HL-60/S4 (cell line): Measurements from ENCODE around the gene DHRS3.
"Not testable (repeated sequence)": the region's sequence is repeated elsewhere in the genome, so short reads cannot be mapped to it uniquely, and the experiment has no call there.

Experiments used
- in situ Hi-C: fragments of 300-500 bp; cut with MboI; formaldehyde crosslinking; loops from 2 replicates; pipeline ENCODE4 v1.14.3; 2022; ENCODE audit warnings: low sequenced_read_pairs

Gene DHRS3

DNA sequence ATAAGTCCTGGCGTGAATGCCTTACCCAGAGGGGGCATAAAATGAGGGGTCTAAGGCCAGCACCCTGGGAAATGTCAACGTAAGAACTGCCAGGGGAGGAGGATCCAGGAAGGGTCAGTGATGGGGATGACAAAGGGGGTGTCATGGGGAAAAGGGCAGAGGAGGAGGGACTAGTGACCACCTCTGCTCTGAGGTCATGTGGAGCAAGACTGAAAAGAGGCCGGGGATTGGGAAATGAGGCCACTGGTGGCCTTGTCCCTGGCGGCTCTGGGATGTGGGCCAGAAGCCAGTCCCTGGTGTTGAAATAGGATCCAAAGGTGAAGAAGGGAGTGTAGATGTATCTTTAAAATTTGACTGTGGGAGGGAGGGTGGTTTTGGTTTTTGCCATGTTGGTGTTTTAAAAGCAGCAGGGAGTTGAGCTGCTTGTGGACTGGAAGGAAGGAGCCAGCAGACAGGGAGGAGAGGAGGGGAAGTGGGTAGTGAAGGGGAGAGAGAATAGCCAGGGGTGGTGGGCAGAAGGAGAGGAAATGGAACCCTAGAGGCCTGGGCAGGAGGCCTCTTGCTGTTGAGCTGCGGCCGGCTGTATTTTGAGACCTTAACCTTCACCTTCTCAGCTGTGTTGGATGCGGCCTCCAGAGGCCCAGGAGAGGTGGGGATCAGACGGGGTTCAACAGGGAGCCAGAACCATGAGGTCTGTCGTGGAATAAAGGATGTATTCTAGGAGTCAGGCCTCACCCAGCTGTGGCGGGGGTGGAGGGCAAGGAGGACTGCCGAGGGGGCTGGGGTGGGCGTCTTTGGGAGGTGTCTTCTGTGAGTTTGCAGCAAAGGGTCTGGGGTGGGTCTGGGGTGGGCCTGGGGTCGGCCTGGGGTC lies 92.5 kb downstream of the DHRS3 start:
- in situ Hi-C loops: no loop called here

DNA sequence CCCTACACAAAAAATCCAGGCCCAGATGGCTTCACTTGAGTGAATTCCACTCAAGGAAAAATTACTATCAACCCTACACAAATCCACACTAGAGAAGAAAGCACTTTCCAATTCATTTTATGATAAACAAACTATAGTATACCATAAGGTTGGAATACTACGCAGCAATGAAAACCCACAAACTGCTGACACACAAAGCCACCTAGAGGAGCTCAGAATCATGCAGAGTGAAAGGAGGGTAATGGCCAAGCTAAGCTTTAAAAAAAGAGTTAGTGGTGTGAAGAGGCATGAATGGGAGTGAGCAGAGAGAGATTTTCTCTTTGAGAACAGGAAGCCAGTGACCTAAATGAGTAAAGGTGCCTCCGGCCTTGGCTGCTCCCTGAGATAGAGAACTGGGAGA lies 93.7 kb downstream of the DHRS3 start:
- in situ Hi-C loops: no loop called here

DNA sequence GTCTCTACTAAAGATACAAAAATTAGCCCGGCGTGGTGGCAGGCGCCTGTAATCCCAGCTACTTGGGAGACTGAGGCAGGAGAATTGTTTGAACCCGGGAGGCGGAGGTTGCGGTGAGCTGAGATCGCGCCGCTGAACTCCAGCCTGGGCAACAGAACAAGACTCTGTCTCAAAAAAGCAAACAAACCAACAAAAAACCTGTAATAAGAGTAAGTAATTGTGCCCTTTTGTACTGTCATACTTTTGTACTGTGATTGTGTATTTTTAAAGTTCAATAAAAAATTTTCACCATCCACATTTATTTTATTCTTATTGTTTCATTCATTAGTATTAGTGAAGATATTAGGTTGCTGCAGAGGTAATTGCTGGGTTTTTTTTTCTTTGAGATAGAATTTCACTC lies 95.2 kb downstream of the DHRS3 start:
- in situ Hi-C loops: not testable (repeated sequence)

DNA sequence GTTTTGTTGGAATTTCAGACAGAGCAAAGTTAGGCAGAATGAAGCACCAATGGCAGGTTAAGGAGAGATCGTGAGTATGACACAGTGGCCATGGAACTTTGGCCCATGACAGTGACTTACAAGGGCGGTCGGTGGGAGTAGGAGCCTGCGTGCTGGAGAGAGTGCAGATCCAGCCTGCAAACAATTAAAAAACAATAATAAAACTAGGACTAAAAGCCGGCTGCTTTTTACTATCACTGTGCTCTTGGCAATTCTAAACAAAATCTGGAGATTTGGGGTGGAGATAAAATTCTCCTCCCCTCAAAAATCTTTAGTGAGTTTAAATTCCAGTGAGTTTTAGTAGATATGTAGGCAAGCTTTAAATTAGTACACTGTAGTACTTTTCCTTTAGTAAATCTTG lies 96.9 kb downstream of the DHRS3 start:
- in situ Hi-C loops: no loop called here

DNA sequence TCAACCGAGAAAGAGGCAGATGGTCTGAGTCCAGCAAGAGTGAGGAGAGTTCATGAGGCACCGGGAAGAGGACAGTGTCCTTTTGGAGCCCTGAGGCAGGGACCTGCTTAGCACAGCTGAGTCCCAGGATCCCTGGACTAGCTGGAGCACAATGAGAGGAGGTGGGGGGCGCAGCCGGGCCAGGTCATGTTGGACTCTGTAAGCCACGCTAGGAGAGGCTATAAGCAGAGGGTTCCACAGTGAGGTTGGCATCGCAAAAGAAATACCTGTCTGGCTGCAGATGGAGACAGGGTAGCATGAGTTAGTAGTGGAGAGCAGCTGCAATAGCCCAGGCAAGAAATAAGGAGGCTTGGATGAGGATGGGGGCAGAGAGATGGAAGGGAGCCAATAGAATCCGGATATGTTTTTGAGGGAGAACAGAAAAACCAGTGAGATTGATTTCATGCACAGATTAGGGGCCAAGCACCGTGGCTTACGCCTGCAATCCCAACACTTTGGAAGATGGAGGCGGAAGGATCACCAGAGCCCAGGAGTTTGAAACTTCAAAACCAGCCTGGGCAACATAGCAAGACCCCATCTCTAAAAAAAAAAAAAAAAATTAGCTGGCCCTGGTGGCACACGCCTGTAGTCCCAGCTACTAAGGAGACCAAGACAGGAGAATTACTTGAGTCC lies 98.2 kb downstream of the DHRS3 start:
- in situ Hi-C loops: no loop called here

DNA sequence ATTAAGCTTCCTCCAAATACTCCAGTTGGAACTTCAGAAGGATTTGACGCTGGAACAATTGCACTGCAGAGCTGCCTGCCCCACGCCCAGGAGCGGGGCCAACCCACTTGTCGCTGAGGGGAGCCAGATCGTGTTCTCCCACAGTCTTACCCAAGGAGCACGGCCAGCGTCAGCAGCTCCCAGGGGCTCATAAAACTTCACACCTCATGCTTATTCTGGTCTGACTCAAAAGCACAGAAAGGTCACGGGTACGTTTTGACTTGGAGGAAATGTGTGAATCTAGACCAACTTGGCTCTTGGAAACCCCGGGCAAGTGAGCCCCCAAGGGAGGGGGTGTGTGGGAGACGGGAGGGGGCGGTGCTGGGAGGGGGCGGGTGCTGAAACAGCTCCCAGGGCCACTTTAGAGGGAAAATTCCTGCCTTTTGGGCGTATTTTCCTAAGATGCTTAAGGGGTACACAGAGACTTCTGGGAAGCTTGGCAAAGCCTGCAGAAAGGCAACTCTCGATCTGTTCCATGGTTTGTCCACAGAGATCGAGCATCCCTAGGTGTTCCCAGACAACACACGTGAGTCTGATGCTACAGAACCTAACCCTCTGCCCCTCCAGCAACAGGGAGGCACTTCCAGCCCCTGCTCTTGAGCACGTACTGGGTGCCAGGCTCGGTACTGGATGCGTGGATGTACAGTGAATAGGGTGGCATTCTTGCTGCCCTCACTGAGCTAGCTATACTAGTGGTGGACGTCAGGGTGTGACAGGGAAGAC lies 98.9 kb downstream of the DHRS3 start:
- in situ Hi-C loops: no loop called here
